HCT116 (cell line): ENCODE measurements around the gene CRIP3. TPM values are rescaled to one million over a fixed set of nuclear protein-coding genes. Genes with fewer than 3 reads are reported as not detected.

Experiments used
- ATAC-seq: fragments of 200-7000 bp; cut with Tn5 transposase; 2 replicates; pipeline ENCODE4 v1.9.1; 2020; ENCODE audit warnings: mild to moderate bottlenecking, moderate library complexity
- BruUV-seq: library from RNA; stranded (reverse); fragments of 400-500 nt; replicated peaks from 2 replicates; lab custom pipeline; 2021; lab: Mats Ljungman, UMichigan
- CTCF ChIA-PET: fragments of 300-600 bp; sonication (Branson Sonifier 250); formaldehyde crosslinking; loops from one replicate; lab custom pipeline; 2021; ENCODE audit warnings: antibody characterized with exemption; lab: Charles Lee
- POLR2A ChIA-PET: fragments of 300-600, 350-600 bp; sonication (Branson Sonifier 250); formaldehyde crosslinking; loops from one replicate; lab custom pipeline; 2021; ENCODE audit warnings: antibody characterized with exemption; lab: Charles Lee
- RAD21 ChIA-PET, 2 experiments: fragments of 300-600 bp; sonication (Branson Sonifier 250); formaldehyde crosslinking; loops; one replicate each; lab custom pipeline; 2023; ENCODE audit warnings: low total read pairs in 2 of 2; ENCODE audit not compliant: uncharacterized antibody in 2 of 2, unreplicated experiment in 2 of 2, low non-redundant PET in 1 of 2; lab: Charles Lee
- DNase-seq: peaks from one replicate; pipeline ENCODE4 v3.0.0-alpha.2; 2010; ENCODE audit warnings: low read depth, low spot score
- H2AFZ ChIP-seq: fragments of 200-600 bp; shearing (Covaris generic), sonication (generic); 2 replicates; pipeline ENCODE4 v1.6.1; 2017; ENCODE audit warnings: low read depth, mixed run types, mixed read lengths, antibody characterized with exemption, low read length; ENCODE audit not compliant: poor library complexity, severe bottlenecking
- H3K27ac ChIP-seq: 2 replicates; pipeline ENCODE4 v1.5.1; 2012; ENCODE audit warnings: low read depth, low read length
- H3K27me3 ChIP-seq: fragments of 200-600 bp; sonication (generic); 2 replicates; pipeline ENCODE4 v1.6.1; 2016; ENCODE audit warnings: mixed run types, low read length, mixed read lengths; ENCODE audit not compliant: insufficient read depth
- H3K36me3 ChIP-seq, 2 experiments: fragments of 200-500 bp in 1 of 2; fragments of 200-600 bp in 1 of 2; sonication (Bioruptor generic) in 1 of 2; sonication (generic) in 1 of 2; 2 replicates each; pipeline versions ENCODE4 v1.5.1 to v1.6.1; 2014 to 2016; ENCODE audit warnings: low read length in 2 of 2, inconsistent platforms in 1 of 2, mixed read lengths in 1 of 2, mixed run types in 1 of 2; ENCODE audit not compliant: insufficient read depth in 2 of 2, control insufficient read depth in 1 of 2
- H3K4me1 ChIP-seq, 2 experiments: fragments of 200-600 bp in 1 of 2; sonication (generic) in 1 of 2; 2 replicates each; pipeline versions ENCODE4 v1.5.1 to v1.6.1; 2012 to 2017; ENCODE audit warnings: low read length in 2 of 2, inconsistent platforms in 1 of 2, mild to moderate bottlenecking in 1 of 2, mixed read lengths in 1 of 2, mixed run types in 1 of 2, moderate library complexity in 1 of 2; ENCODE audit not compliant: insufficient read depth in 2 of 2, control insufficient read depth in 1 of 2
- H3K4me2 ChIP-seq: fragments of 200-600 bp; sonication (generic); 2 replicates; pipeline ENCODE4 v1.6.1; 2017; ENCODE audit warnings: mixed run types, low read length, mixed read lengths
- H3K4me3 ChIP-seq, 2 experiments: fragments of 200-600 bp in 1 of 2; sonication (generic) in 1 of 2; replicated peaks in 1 of 2; 2 replicates each; pipeline ENCODE4 v1.5.1; 2011 to 2016; ENCODE audit warnings: low read length in 2 of 2, control low read depth in 1 of 2, low read depth in 1 of 2, mild to moderate bottlenecking in 1 of 2, mixed read lengths in 1 of 2, mixed run types in 1 of 2
- H3K79me2 ChIP-seq: fragments of 200-600 bp; sonication (generic); 2 replicates; pipeline ENCODE4 v1.6.1; 2017; ENCODE audit warnings: mild to moderate bottlenecking, mixed run types, low read length, moderate library complexity, mixed read lengths; ENCODE audit not compliant: insufficient read depth
- H3K9ac ChIP-seq: fragments of 200-600 bp; sonication (generic); 2 replicates; pipeline ENCODE4 v1.6.1; 2016; ENCODE audit warnings: low read length, mixed read lengths
- H3K9me2 ChIP-seq: fragments of 200-600 bp; sonication (generic), shearing (Covaris generic); 2 replicates; pipeline ENCODE4 v1.6.1; 2017; ENCODE audit warnings: mixed run types, mild to moderate bottlenecking, moderate library complexity; ENCODE audit not compliant: insufficient read depth
- H3K9me3 ChIP-seq, 2 experiments: fragments of 200-500 bp in 1 of 2; fragments of 200-600 bp in 1 of 2; sonication (Bioruptor generic) in 1 of 2; sonication (generic) in 1 of 2; 2 replicates each; pipeline ENCODE4 v1.6.1; 2014 to 2017; ENCODE audit warnings: low read length in 2 of 2, mixed read lengths in 2 of 2, inconsistent platforms in 1 of 2, low read depth in 1 of 2, mild to moderate bottlenecking in 1 of 2, mixed run types in 1 of 2, moderate library complexity in 1 of 2; ENCODE audit not compliant: control insufficient read depth in 1 of 2, insufficient read depth in 1 of 2
- H4K20me1 ChIP-seq: fragments of 200-600 bp; sonication (generic), shearing (Covaris generic); 2 replicates; pipeline ENCODE4 v1.6.1; 2017; ENCODE audit warnings: mixed run types, mild to moderate bottlenecking, moderate library complexity; ENCODE audit not compliant: insufficient read depth
- ATF3 ChIP-seq: IDR thresholded peaks from 2 replicates; pipeline ENCODE4 v1.6.1; 2012
- ELF1 ChIP-seq: IDR thresholded peaks from 2 replicates; pipeline ENCODE4 v1.6.1; 2012; ENCODE audit warnings: low read depth, borderline replicate concordance
- EZH2 ChIP-seq: fragments of 200-600 bp; sonication (generic); IDR thresholded peaks from 2 replicates; pipeline ENCODE4 v1.6.1; 2017; ENCODE audit warnings: antibody characterized with exemption, mixed run types
- EZH2phosphoT487 ChIP-seq: fragments of 200-600 bp; IDR thresholded peaks from 2 replicates; pipeline ENCODE4 v1.6.1; 2018; ENCODE audit warnings: antibody characterized with exemption, borderline replicate concordance
- FOSL1 ChIP-seq: IDR thresholded peaks from 2 replicates; pipeline ENCODE4 v1.6.1; 2012; ENCODE audit warnings: low read depth
- JUND ChIP-seq: IDR thresholded peaks from 2 replicates; pipeline ENCODE4 v1.6.1; 2012
- POLR2A ChIP-seq: IDR thresholded peaks from 2 replicates; pipeline ENCODE4 v1.7.0; 2011; ENCODE audit warnings: borderline replicate concordance; ENCODE audit not compliant: insufficient read depth, insufficient read length; ENCODE audit errors: extremely low read depth
- SIN3A ChIP-seq: IDR thresholded peaks from 2 replicates; pipeline ENCODE4 v1.6.1; 2012; ENCODE audit warnings: low read depth
- TCF7L2 ChIP-seq: IDR thresholded peaks from 2 replicates; pipeline ENCODE4 v1.7.0; 2011; ENCODE audit warnings: borderline replicate concordance, inconsistent platforms; ENCODE audit not compliant: insufficient read depth, insufficient read length; ENCODE audit errors: extremely low read depth
- intact Hi-C: fragments of 100-400 bp; cut with micrococcal nuclease; formaldehyde crosslinking; loops from 2 replicates; pipeline ENCODE4 v1.10.0; 2022
- total RNA-seq: library from RNA; stranded (reverse); gene quantifications from one replicate; pipeline ENCODE4 v1.2.1, GENCODE V29; 2021; ENCODE audit not compliant: unreplicated experiment

CRIP3 gene
- total RNA-seq, 1 experiment from 2014 or later, result not detected

- TF ChIP-seq ATF3 (no peak), FOSL1 (no peak), SIN3A (no peak), ELF1 (no peak), JUND (no peak), TCF7L2 (no peak), EZH2phosphoT487 (no peak), EZH2 (no peak)
- TF ChIP-seq, all 23 proteins: peak for 0
Measured at GRCh38 chr6:43298565-43299337, 9.9 kb downstream of the CRIP3 start (continued).

GRCh38 chr6:43297644-43298564 lies 10.7 kb downstream of the CRIP3 start, which contains the start of gene SLC22A7:
Gene SLC22A7, plus strand, starts transcription at chr6:43298260. Its CDS starts 99 bp downstream, at chr6:43298359.
- TF ChIP-seq ELF1 (no peak), POLR2A (no peak)
- no peak within 1 kb of the TSS for H3K27ac ChIP-seq
- no peaks in the 10 kb centered on the region for H3K9me2 ChIP-seq
- H3K79me2 ChIP-seq, result no peaks in the 10 kb centered on the region
- no peaks in the 10 kb centered on the region for H3K9me3 ChIP-seq
- H3K4me1 ChIP-seq, result no peaks in the 10 kb centered on the region
- no peaks in the 10 kb centered on the region for H4K20me1 ChIP-seq
- no peak within 1 kb of the TSS for H3K4me3 ChIP-seq
- intact Hi-C loops, result no loop called here
- H3K27me3 ChIP-seq, result no peaks in the 10 kb centered on the region
- ATAC-seq, result no peak
- ChIA-PET RAD21 (no interaction called here), CTCF (interaction anchor here (1.0 kb wide), 1 partner anchor 11 kb away, joined by 3 read pairs; no protein-coding TSS in a partner anchor), POLR2A (no interaction called here)
- no peak within 1 kb of the TSS for H2AFZ ChIP-seq
- no peak within 1 kb of the TSS for H3K4me2 ChIP-seq
- no peak within 1 kb of the TSS for H3K9ac ChIP-seq
- no peaks in the 10 kb centered on the region for H3K36me3 ChIP-seq
- BruUV-seq, result no TSS peak
- no peak for DNase-seq
